Adipose tissue (tissue), 3 donors: ENCODE results near the gene HEPN1. TPM values are rescaled to one million over a fixed set of nuclear protein-coding genes. Genes with fewer than 3 reads are reported as not detected.
A peak's percentile ranks its signal among the peaks of the same experiment; 100 is the strongest.

Source experiments
- H3K27ac ChIP-seq: one replicate; pipeline ENCODE4 v1.5.1; 2013; ENCODE audit warnings: low read depth, low read length
- WGBS, 3 donors: extraction: QIAGEN DNeasy Blood & Tissue Kit; methylation state at CpG; one replicate each; pipeline ENCODE4 v1.1.7; 2013; 5-methylcytosine and 5-hydroxymethylcytosine counted together
- polyA plus RNA-seq, 3 donors: library from polyadenylated mRNA; stranded (reverse); fragments of 200-250 nt; gene quantifications; one replicate each; pipeline ENCODE4 v1.2.3, GENCODE V29; 2013
- donor health status: healthy with polysubstance abuse.
- donor health status: Bipolar disorder and iron deficiency.
- donor health status: healthy.

HEPN1 gene
- polyA plus RNA-seq, 3 donors = 0.28 to 2.3 (median 0.34) TPM

- 69 to 78% (median 74%) methylated on average over 16 of the region's 16 CpGs for WGBS, 3 donors
- no peak overlapping the region for H3K27ac ChIP-seq
Observed at GRCh38 chr11:124896071-124896750, 22.8 kb upstream of the HEPN1 start.

GRCh38 chr11:124896821-124897391 is 22.1 kb upstream of the HEPN1 start:
- H3K27ac ChIP-seq = peak overlapping the region; percentile 13
- 37 to 75% (median 43%) methylated on average over 9 of the region's 9 CpGs for WGBS, 3 donors

- 12 to 31% (median 22%) methylated on average over 12 of the region's 12 CpGs for WGBS, 3 donors
- peak within 1 kb of the TSS; percentile 92 for H3K27ac ChIP-seq
Observed at GRCh38 chr11:124897674-124898262, 21.3 kb upstream of the HEPN1 start, which contains the start of gene ROBO4. Gene ROBO4, minus strand, starts transcription at chr11:124897865. Its CDS starts 70 bp downstream, at chr11:124897795.

GRCh38 chr11:124898263-124898680 is 20.8 kb upstream of the HEPN1 start:
- 30 to 57% (median 32%) methylated on average over 3 of the region's 3 CpGs for WGBS, 3 donors
- peak overlapping the region; percentile 92 for H3K27ac ChIP-seq

GRCh38 chr11:124898711-124899110 is 20.3 kb upstream of the HEPN1 start:
- peak overlapping the region; percentile 92 for H3K27ac ChIP-seq
- WGBS, 3 donors = 28 to 32% (median 30%) methylated on average over 5 of the region's 5 CpGs

- WGBS, 3 donors = 51 to 66% (median 63%) methylated on average over 6 of the region's 6 CpGs
- H3K27ac ChIP-seq = peak overlapping the region; percentile 92
Observed at GRCh38 chr11:124899383-124900145, 19.5 kb upstream of the HEPN1 start.

GRCh38 chr11:124900464-124900863 is 18.6 kb upstream of the HEPN1 start:
- WGBS, 3 donors = 59 to 72% (median 60%) methylated on average over 5 of the region's 5 CpGs

GRCh38 chr11:124902616-124903015 is 16.4 kb upstream of the HEPN1 start:
- 93 to 100% (median 94%) methylated on average over 1 of the region's 1 CpG for WGBS, 3 donors
- H3K27ac ChIP-seq = no peak overlapping the region

More at GRCh38 chr11:124900464-124900863, 18.6 kb upstream of the HEPN1 start:
- no peak overlapping the region for H3K27ac ChIP-seq

- H3K27ac ChIP-seq = no peak overlapping the region
- WGBS, 3 donors = 77 to 87% (median 84%) methylated on average over 3 of the region's 3 CpGs
Observed at GRCh38 chr11:124915541-124916369, 3.3 kb upstream of the HEPN1 start.

- H3K27ac ChIP-seq = no peak overlapping the region
Observed at GRCh38 chr11:124916370-124916710, 2.7 kb upstream of the HEPN1 start.

- WGBS, 3 donors = 71 to 93% (median 76%) methylated on average over 6 of the region's 6 CpGs
- no peak overlapping the region for H3K27ac ChIP-seq
Observed at GRCh38 chr11:124917115-124917637, 1.9 kb upstream of the HEPN1 start.

- H3K27ac ChIP-seq = no peak overlapping the region
- WGBS, 3 donors = 88 to 92% (median 91%) methylated on average over 2 of the region's 2 CpGs
Observed at GRCh38 chr11:124919898-124920297, 848 bp downstream of the HEPN1 start.

GRCh38 chr11:124920356-124920755 is 1.3 kb downstream of the HEPN1 start:
- no peak overlapping the region for H3K27ac ChIP-seq
- 89 to 92% (median 90%) methylated on average over 5 of the region's 5 CpGs for WGBS, 3 donors

GRCh38 chr11:124920870-124921609 is 2.0 kb downstream of the HEPN1 start:
- 5 to 13% (median 10%) methylated on average over 77 to 82 of the region's 82 CpGs for WGBS, 3 donors
- H3K27ac ChIP-seq = no peak overlapping the region

GRCh38 chr11:124922831-124923230 is 3.8 kb downstream of the HEPN1 start:
- 75 to 93% (median 90%) methylated on average over 4 of the region's 4 CpGs for WGBS, 3 donors

GRCh38 chr11:124923296-124923695 is 4.2 kb downstream of the HEPN1 start:
- no peak overlapping the region for H3K27ac ChIP-seq

More at GRCh38 chr11:124922831-124923230, 3.8 kb downstream of the HEPN1 start:
- H3K27ac ChIP-seq = no peak overlapping the region

- 25 to 35% (median 34%) methylated on average over 4 of the region's 4 CpGs for WGBS, 3 donors
- no peak overlapping the region for H3K27ac ChIP-seq
Observed at GRCh38 chr11:124928942-124929665, 10.1 kb downstream of the HEPN1 start.
